Measurements from ENCODE around the gene APC2.

APC2 gene

DNA sequence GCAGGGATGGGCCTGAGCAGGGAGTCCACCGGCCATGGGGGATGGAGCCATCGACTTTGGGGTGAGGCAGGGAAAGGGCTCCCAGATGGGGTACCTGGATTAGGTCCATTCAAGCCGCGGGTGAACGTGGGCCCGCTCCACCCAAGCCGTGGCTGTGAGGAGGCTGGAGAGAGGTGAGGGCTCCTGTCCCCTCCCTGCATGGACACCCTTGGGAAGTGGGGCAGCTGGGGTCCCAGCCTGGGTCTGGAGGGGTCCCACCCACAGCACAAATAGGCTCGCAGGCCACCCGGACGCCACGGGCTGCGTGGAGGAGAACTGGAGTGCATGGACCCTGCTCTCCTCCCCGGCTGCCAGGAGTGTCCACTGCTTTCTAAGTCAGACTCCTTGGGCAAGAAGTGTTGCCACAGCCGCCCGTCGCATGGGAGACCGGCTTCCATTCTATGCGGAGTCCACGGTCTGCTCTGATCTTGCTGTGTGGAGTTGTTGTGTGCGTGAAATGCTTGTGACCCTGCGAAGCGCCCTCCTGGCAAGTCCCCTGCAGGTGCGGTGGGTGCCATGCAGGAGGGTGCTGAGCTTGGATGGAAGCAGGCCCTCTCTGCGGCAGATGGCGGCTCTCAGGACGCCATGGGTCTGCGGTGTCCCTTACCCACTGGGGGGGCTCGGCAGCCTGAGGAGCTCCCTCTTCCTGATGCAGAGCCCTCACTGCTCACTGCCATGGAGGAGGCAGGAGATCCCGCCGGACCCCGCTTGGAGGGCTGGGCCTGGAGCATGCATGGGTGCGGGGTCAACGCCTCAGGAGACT is 40.5 kb upstream of the APC2 start:
- Mint-ChIP-seq H3K4me3 (peak overlapping the region; percentile 92 to 94), H3K9me3 (no peaks in the 10 kb centered on the region), H3K36me3 (peaks cover 21 to 27% of the 10 kb centered on the region in 2 donors), H3K4me1 (peaks cover 39 to 56% of the 10 kb centered on the region in 2 donors), H3K27ac (peak overlapping the region; percentile 95), H3K27me3 (peaks cover 0 to 2% of the 10 kb centered on the region in 2 donors)
- DNase-seq (no peak), ATAC-seq (replicated peaks) (no peak)

GRCh38 chr19:1410136-1410786 is 39.7 kb upstream of the APC2 start:
- H3K4me1 Mint-ChIP-seq: peaks cover 43 to 61% of the 10 kb centered on the region in 2 donors
- H3K36me3 Mint-ChIP-seq: peaks cover 26 to 31% of the 10 kb centered on the region in 2 donors
- ATAC-seq (replicated peaks): no peak
- peak overlapping the region; percentile 70 for H3K27ac Mint-ChIP-seq
- H3K9me3 Mint-ChIP-seq: no peaks in the 10 kb centered on the region
- DNase-seq: no peak
- H3K27me3 Mint-ChIP-seq: no peaks in the 10 kb centered on the region
- H3K4me3 Mint-ChIP-seq: peak overlapping the region; percentile 92 to 94

GRCh38 chr19:1410789-1411188 is 39.1 kb upstream of the APC2 start:
- DNase-seq (no peak), ATAC-seq (replicated peaks) (no peak)
- no peaks in the 10 kb centered on the region for H3K9me3 Mint-ChIP-seq
- H3K27ac Mint-ChIP-seq: peak overlapping the region; percentile 70
- peak overlapping the region; percentile 19 to 44 for H3K4me3 Mint-ChIP-seq
- H3K36me3 Mint-ChIP-seq: peaks cover 27 to 35% of the 10 kb centered on the region in 2 donors
- H3K4me1 Mint-ChIP-seq: peaks cover 44 to 66% of the 10 kb centered on the region in 2 donors
- no peaks in the 10 kb centered on the region for H3K27me3 Mint-ChIP-seq

DNA sequence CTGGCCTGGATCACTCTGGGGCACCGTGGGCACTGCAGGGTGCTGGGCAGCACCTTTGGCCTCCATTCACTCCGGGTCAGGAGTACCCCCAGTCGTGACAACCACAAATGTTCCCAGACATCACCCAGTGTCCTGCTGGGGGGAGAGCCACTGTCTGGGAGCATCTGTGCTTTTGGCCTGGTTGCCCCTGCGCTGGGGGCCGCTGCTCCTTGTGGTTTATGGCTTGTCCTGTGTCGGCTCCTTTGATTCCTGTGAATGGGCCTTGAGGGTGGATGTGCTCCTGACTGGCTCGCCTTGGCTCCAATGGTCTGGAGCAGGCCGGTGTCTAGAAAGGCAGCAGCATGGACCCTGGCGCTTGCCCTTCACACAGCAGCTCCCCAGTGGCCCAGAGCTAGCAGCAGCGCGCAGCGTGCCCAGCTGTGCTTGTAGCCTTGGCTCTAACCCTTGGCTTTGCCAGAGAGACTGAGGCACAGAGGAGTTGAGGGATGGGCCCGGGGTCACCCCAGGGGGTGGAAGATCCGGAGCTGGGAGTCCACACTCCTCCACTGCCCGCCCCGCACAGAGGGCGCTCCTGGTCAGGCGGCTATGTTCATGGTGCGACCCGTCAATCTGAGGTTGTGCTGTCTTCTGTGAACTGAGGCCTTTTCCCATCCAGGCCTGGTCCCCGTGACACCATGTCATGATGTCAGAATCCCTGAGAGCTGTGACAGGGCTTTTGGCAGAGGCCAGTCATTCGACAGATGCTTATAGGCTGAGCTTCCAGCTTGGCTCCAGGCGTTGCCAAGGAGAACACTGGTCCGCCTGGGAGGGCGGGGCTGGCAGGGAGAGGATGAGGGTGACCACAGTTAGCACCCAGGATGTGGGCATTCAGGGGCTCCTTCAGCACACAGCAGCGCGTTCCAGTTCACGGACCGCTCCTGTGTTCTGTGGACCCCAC is 38.4 kb upstream of the APC2 start:
- ATAC-seq (replicated peaks) (no peak), DNase-seq (no peak)
- Mint-ChIP-seq H3K9me3 (no peaks in the 10 kb centered on the region), H3K27ac (peak overlapping the region; percentile 42), H3K4me3 (no peak overlapping the region), H3K4me1 (peaks cover 44 to 71% of the 10 kb centered on the region in 2 donors), H3K27me3 (no peaks in the 10 kb centered on the region), H3K36me3 (peaks cover 31 to 40% of the 10 kb centered on the region in 2 donors)

DNA sequence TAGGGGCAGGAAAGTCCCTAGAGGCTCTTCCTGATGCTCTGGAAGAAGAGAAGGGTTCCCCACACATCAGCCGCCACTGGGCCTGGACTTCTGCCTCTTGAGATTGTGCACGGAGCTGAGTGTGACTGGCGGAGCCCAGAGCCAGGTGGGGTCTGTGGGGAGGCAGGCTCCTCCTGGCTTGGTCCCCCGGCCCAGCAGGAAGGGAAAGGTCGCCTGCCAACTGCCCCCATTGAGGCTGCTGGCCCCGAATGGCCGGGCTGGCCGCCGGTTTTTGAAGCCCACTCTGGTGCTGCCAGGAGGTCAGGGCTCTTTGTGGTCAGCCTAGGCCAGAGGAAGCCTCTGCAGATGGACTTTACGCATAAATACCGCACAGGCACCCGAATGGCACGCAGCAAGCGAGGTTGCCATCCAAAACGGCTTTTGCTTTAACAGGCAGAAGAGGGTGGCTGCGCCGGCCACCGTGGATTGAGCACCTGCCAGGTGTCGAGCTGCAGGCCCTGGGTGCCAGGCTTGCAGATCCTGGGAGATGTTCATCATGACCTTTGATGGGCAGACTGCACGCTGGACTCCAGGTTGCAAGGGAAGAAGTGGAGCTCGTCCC is 37.5 kb upstream of the APC2 start:
- H3K27ac Mint-ChIP-seq: no peak overlapping the region
- DNase-seq (no peak), ATAC-seq (replicated peaks) (no peak)
- no peak overlapping the region for H3K4me3 Mint-ChIP-seq
- no peaks in the 10 kb centered on the region for H3K9me3 Mint-ChIP-seq
- H3K36me3 Mint-ChIP-seq: peaks cover 33 to 43% of the 10 kb centered on the region in 2 donors
- peaks cover 46 to 73% of the 10 kb centered on the region in 2 donors for H3K4me1 Mint-ChIP-seq
- H3K27me3 Mint-ChIP-seq: no peaks in the 10 kb centered on the region

- no peaks in the 10 kb centered on the region for H3K27me3 Mint-ChIP-seq
- ATAC-seq (replicated peaks) (no peak), DNase-seq (no peak)
- H3K36me3 Mint-ChIP-seq: peaks cover 35 to 51% of the 10 kb centered on the region in 2 donors
- H3K4me1 Mint-ChIP-seq: peaks cover 49 to 78% of the 10 kb centered on the region in 2 donors
- no peak overlapping the region for H3K4me3 Mint-ChIP-seq
- H3K9me3 Mint-ChIP-seq: no peaks in the 10 kb centered on the region
- no peak overlapping the region for H3K27ac Mint-ChIP-seq
Observed at GRCh38 chr19:1412995-1413800, 36.7 kb upstream of the APC2 start.

DNA sequence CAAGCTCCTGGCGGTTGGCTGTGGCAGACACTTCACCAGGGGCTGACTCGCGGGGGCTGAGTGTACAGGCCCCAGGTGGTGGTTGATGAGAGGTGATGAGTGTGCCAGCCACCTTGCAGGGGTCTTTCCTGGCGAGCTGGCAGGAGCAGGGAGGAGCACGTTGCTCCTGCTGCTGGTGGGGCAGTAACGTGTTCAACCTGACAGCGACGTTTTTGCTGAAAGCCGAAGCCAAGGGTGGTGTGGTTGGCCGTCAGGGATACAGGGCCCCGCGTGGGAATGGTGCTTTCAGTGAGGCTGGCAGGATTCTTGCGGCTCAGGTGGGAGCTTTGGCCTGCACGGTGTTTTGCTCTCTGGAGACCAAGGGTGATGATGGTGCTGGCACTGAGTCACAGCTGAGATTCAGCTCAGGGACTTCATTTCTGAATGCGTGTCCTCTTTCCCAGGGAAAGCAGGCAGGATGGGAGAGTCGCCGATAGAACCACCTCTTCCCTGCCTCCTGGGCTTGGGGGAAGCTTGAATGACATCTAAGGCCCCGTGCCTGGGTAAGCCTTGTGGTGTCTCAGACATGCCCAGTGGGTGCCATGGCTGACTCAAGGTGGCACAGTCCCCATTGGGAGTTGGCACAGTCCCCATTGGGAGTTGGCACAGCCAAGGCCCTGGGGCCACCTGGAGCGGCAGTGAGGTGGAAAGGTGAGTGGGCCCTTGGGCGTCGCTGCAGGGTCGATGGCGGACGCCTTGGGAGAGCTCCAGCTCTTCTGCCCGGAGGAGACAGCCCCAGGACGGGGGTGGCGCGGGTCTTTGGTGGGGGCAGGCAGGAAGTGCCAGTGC is 33.7 kb upstream of the APC2 start:
- Mint-ChIP-seq H3K9me3 (no peaks in the 10 kb centered on the region), H3K36me3 (peaks cover 32 to 49% of the 10 kb centered on the region in 2 donors), H3K4me3 (peak overlapping the region in 1 of 2 donors; percentile 21), H3K27me3 (no peaks in the 10 kb centered on the region), H3K27ac (peak overlapping the region; percentile 42), H3K4me1 (peaks cover 28 to 51% of the 10 kb centered on the region in 2 donors)
- DNase-seq (no peak), ATAC-seq (replicated peaks) (no peak)

DNA sequence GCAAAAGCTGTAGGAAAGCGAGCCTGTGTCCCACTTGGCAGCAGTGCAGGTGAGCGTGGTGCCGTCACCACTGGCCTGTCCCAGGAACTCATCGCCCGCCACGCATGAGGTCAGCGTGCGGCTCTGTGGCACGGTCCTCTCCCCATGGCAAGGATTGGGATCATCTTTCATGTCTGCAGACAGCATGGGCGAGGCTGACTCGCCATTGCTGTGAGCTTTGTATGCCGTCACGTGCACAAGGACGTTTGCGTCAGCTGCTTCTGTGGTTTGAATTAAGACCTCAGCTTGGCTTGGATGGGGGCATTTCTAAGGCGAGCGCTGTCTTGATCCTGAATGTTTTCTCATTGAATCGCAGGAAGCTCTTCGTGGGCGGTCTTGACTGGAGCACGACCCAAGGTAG is 32.8 kb upstream of the APC2 start:
- no peak for DNase-seq
- H3K9me3 Mint-ChIP-seq: no peaks in the 10 kb centered on the region
- no peak overlapping the region for H3K4me3 Mint-ChIP-seq
- no peak overlapping the region for H3K27ac Mint-ChIP-seq
- peaks cover 35 to 49% of the 10 kb centered on the region in 2 donors for H3K36me3 Mint-ChIP-seq
- H3K4me1 Mint-ChIP-seq: peaks cover 23 to 42% of the 10 kb centered on the region in 2 donors
- no peaks in the 10 kb centered on the region for H3K27me3 Mint-ChIP-seq
- no peak for ATAC-seq (replicated peaks)

DNA sequence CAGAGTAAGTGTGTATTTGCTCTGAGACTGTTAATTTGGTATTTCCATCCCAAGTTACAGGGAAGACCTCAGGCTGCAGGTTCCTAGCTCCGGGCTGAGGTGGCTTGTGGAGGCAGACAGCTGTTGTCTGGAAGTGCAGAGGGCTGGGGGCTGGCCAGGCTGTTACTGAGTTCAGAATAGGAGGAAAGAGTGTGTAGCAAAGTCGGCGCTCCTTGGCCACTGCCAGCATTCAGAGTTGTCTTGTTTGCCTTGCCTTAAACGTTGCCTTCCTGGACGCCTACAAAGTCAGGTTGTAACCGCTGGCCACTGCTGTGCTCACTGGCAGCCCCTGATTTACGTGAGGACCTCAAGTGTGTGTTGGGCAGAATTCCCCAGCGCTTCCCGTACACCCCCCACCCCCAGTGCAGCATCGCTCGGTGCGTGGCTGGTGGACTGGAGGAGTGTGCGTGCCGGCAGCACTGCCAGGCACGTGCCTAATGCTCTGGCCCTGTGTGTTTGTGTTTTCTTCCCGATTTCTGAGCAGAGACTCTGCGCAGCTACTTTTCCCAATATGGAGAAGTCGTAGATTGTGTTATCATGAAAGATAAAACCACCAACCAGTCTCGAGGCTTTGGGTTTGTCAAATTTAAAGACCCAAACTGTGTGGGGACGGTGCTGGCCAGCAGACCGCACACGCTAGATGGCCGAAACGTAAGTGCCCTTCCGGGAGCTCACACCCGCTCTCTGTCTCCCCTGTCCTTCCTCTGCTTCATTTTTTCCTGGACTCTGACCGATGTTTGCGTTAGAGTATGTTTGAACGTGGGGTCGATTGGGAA is 32.0 kb upstream of the APC2 start:
- Mint-ChIP-seq H3K9me3 (no peaks in the 10 kb centered on the region), H3K27me3 (no peaks in the 10 kb centered on the region), H3K36me3 (peaks cover 42 to 56% of the 10 kb centered on the region in 2 donors), H3K4me3 (no peak overlapping the region), H3K27ac (no peak overlapping the region), H3K4me1 (peaks cover 23 to 42% of the 10 kb centered on the region in 2 donors)
- no peak for DNase-seq
- no peak for ATAC-seq (replicated peaks)

GRCh38 chr19:1418496-1418775 is 31.5 kb upstream of the APC2 start:
- Mint-ChIP-seq H3K36me3 (peaks cover 38 to 61% of the 10 kb centered on the region in 2 donors), H3K4me1 (peaks cover 19 to 41% of the 10 kb centered on the region in 2 donors), H3K4me3 (no peak overlapping the region), H3K9me3 (no peaks in the 10 kb centered on the region), H3K27me3 (no peaks in the 10 kb centered on the region), H3K27ac (no peak overlapping the region)
- no peak for DNase-seq
- ATAC-seq (replicated peaks): no peak

GRCh38 chr19:1418951-1419738 is 30.8 kb upstream of the APC2 start:
- DNase-seq (no peak), ATAC-seq (replicated peaks) (no peak)
- Mint-ChIP-seq H3K27me3 (no peaks in the 10 kb centered on the region), H3K36me3 (peaks cover 40 to 64% of the 10 kb centered on the region in 2 donors), H3K27ac (no peak overlapping the region), H3K4me1 (peaks cover 17 to 37% of the 10 kb centered on the region in 2 donors), H3K9me3 (no peaks in the 10 kb centered on the region), H3K4me3 (no peak overlapping the region)
